Mesendoderm (in vitro differentiated cells): Measurements from ENCODE around the gene HORMAD2.
"Not testable (repeated sequence)": the region's sequence is repeated elsewhere in the genome, so short reads cannot be mapped to it uniquely, and the experiment has no call there.

Experiments
- DNase-seq: peaks from one replicate; pipeline ENCODE4 v3.0.0; 2013
- H2AK5ac ChIP-seq: 2 replicates; pipeline ENCODE4 v1.6.1; 2013; ENCODE audit warnings: low read length, inconsistent platforms
- H2BK120ac ChIP-seq: 2 replicates; pipeline ENCODE4 v1.6.1; 2013; ENCODE audit warnings: low read depth, mild to moderate bottlenecking, low read length, moderate library complexity, mixed read lengths
- H2BK15ac ChIP-seq: replicated peaks from 2 replicates; pipeline ENCODE4 v1.6.1; 2013; ENCODE audit warnings: low read depth, mild to moderate bottlenecking, moderate library complexity
- H2BK5ac ChIP-seq: 2 replicates; pipeline ENCODE4 v1.6.1; 2013; ENCODE audit warnings: low read length, inconsistent platforms
- H3K18ac ChIP-seq: 2 replicates; pipeline ENCODE4 v1.6.1; 2013; ENCODE audit warnings: mild to moderate bottlenecking, low read length, mixed read lengths
- H3K23ac ChIP-seq: one replicate; pipeline ENCODE4 v1.6.1; 2013; ENCODE audit warnings: low read length
- H3K27ac ChIP-seq: 2 replicates; pipeline ENCODE4 v1.5.1; 2013; ENCODE audit warnings: low read depth, mild to moderate bottlenecking, inconsistent platforms, low read length, moderate library complexity
- H3K27me3 ChIP-seq: 2 replicates; pipeline ENCODE4 v1.6.1; 2013; ENCODE audit warnings: low read length, control low read depth, mild to moderate bottlenecking, inconsistent platforms; ENCODE audit not compliant: insufficient read depth, poor library complexity
- H3K36me3 ChIP-seq: 2 replicates; pipeline ENCODE4 v1.6.1; 2013; ENCODE audit warnings: low read length, inconsistent platforms; ENCODE audit not compliant: control insufficient read depth, insufficient read depth
- H3K4ac ChIP-seq: one replicate; pipeline ENCODE4 v1.6.1; 2013; ENCODE audit warnings: low read depth, mild to moderate bottlenecking, low read length, moderate library complexity
- H3K4me1 ChIP-seq: 2 replicates; pipeline ENCODE4 v1.6.1; 2013; ENCODE audit warnings: low read depth, low read length, inconsistent platforms; ENCODE audit not compliant: control insufficient read depth
- H3K4me2 ChIP-seq: 2 replicates; pipeline ENCODE4 v1.6.1; 2013; ENCODE audit warnings: low read length
- H3K4me3 ChIP-seq: 2 replicates; pipeline ENCODE4 v1.5.1; 2013; ENCODE audit warnings: mild to moderate bottlenecking, low read length
- H3K56ac ChIP-seq: one replicate; pipeline ENCODE4 v1.6.1; 2013; ENCODE audit warnings: low read length
- H3K79me1 ChIP-seq: 2 replicates; pipeline ENCODE4 v1.6.1; 2013; ENCODE audit warnings: low read length, inconsistent platforms
- H3K79me2 ChIP-seq: 2 replicates; pipeline ENCODE4 v1.6.1; 2013; ENCODE audit warnings: mild to moderate bottlenecking, low read length; ENCODE audit not compliant: control insufficient read depth, insufficient read depth
- H3K9ac ChIP-seq: 2 replicates; pipeline ENCODE4 v1.6.1; 2013; ENCODE audit warnings: low read length, inconsistent platforms
- H4K5ac ChIP-seq: one replicate; pipeline ENCODE4 v1.6.1; 2013; ENCODE audit warnings: low read length
- H4K8ac ChIP-seq: one replicate; pipeline ENCODE4 v1.6.1; 2013; ENCODE audit warnings: low read depth, mild to moderate bottlenecking, control low read depth, low read length, moderate library complexity
- WGBS: extraction: QIAGEN DNeasy Blood & Tissue Kit; methylation state at CpG from one replicate; pipeline ENCODE4 v1.1.7; 2013; ENCODE audit warnings: low lambda C conversion rate, missing lambda C conversion rate; ENCODE audit not compliant: insufficient coverage; ENCODE audit errors: extremely low coverage; 5-methylcytosine and 5-hydroxymethylcytosine counted together

Gene HORMAD2

GRCh38 chr22:30059346-30060020 lies 20.8 kb upstream of the HORMAD2 start:
- not testable (repeated sequence) for H2AK5ac ChIP-seq, H4K8ac ChIP-seq, H3K27me3 ChIP-seq, H2BK15ac ChIP-seq, H3K56ac ChIP-seq, H3K27ac ChIP-seq, H3K4me3 ChIP-seq, H3K36me3 ChIP-seq, H3K4me2 ChIP-seq, H4K5ac ChIP-seq, DNase-seq, H3K79me2 ChIP-seq, H3K4ac ChIP-seq, H3K9ac ChIP-seq, H3K23ac ChIP-seq, H2BK5ac ChIP-seq, H3K18ac ChIP-seq, H3K79me1 ChIP-seq, H2BK120ac ChIP-seq, H3K4me1 ChIP-seq
- WGBS: no CpG with 5 or more reads among the region's 22 CpGs

GRCh38 chr22:30061094-30061493 lies 19.2 kb upstream of the HORMAD2 start:
- H3K36me3 ChIP-seq, H3K79me2 ChIP-seq, H2BK120ac ChIP-seq, H2BK15ac ChIP-seq, H3K27me3 ChIP-seq, H3K4me3 ChIP-seq, H3K23ac ChIP-seq, H3K56ac ChIP-seq, DNase-seq, H3K9ac ChIP-seq, H3K27ac ChIP-seq, H3K4ac ChIP-seq, H2AK5ac ChIP-seq, H2BK5ac ChIP-seq, H3K4me1 ChIP-seq, H4K8ac ChIP-seq, H3K18ac ChIP-seq, H3K4me2 ChIP-seq, H4K5ac ChIP-seq, H3K79me1 ChIP-seq: not testable (repeated sequence)
- no CpG with 5 or more reads among the region's 6 CpGs for WGBS

- Histone ChIP-seq H3K79me1 (no peaks in the 10 kb centered on the region), H3K56ac (no peak overlapping the region), H3K4me3 (no peak overlapping the region), H3K27me3 (no peaks in the 10 kb centered on the region), H2BK120ac (no peak overlapping the region), H2BK5ac (no peak overlapping the region), H3K4me1 (no peaks in the 10 kb centered on the region), H2BK15ac (no peak overlapping the region), H3K9ac (no peak overlapping the region), H3K27ac (no peak overlapping the region), H3K36me3 (no peaks in the 10 kb centered on the region), H4K5ac (no peak overlapping the region), H4K8ac (no peak overlapping the region), H3K4me2 (no peak overlapping the region), H3K79me2 (no peaks in the 10 kb centered on the region), H3K18ac (no peak overlapping the region), H3K4ac (no peak overlapping the region), H2AK5ac (no peak overlapping the region), H3K23ac (no peak overlapping the region)
- no peak for DNase-seq
- no CpG with 5 or more reads among the region's 3 CpGs for WGBS
These were observed 18.0 kb upstream of the HORMAD2 start for GRCh38 chr22:30062259-30062658.

- H3K4ac ChIP-seq: no peak overlapping the region
These were observed 17.3 kb upstream of the HORMAD2 start for GRCh38 chr22:30062950-30063349.

GRCh38 chr22:30064172-30064571 lies 16.1 kb upstream of the HORMAD2 start:
- DNase-seq: no peak
- H2BK15ac ChIP-seq: no peak overlapping the region
- no peak overlapping the region for H2BK5ac ChIP-seq
- no peak overlapping the region for H3K9ac ChIP-seq
- no peaks in the 10 kb centered on the region for H3K4me1 ChIP-seq
- H4K5ac ChIP-seq: no peak overlapping the region
- no peak overlapping the region for H3K4ac ChIP-seq
- no peak overlapping the region for H3K4me3 ChIP-seq
- H3K36me3 ChIP-seq: no peaks in the 10 kb centered on the region
- no peak overlapping the region for H2BK120ac ChIP-seq
- no peak overlapping the region for H3K56ac ChIP-seq
- no peak overlapping the region for H3K18ac ChIP-seq
- no peaks in the 10 kb centered on the region for H3K79me2 ChIP-seq
- no peak overlapping the region for H3K4me2 ChIP-seq
- H4K8ac ChIP-seq: no peak overlapping the region
- H3K79me1 ChIP-seq: no peaks in the 10 kb centered on the region
- H3K23ac ChIP-seq: no peak overlapping the region
- no peak overlapping the region for H3K27ac ChIP-seq
- no peak overlapping the region for H2AK5ac ChIP-seq
- no peaks in the 10 kb centered on the region for H3K27me3 ChIP-seq

More at GRCh38 chr22:30062950-30063349, 17.3 kb upstream of the HORMAD2 start:
- no peaks in the 10 kb centered on the region for H3K4me1 ChIP-seq
- H2BK5ac ChIP-seq: no peak overlapping the region
- no peak overlapping the region for H2BK15ac ChIP-seq
- no peak overlapping the region for H3K4me3 ChIP-seq
- no peaks in the 10 kb centered on the region for H3K79me2 ChIP-seq
- no peaks in the 10 kb centered on the region for H3K79me1 ChIP-seq
- no peak overlapping the region for H3K23ac ChIP-seq
- H3K4me2 ChIP-seq: no peak overlapping the region
- H3K56ac ChIP-seq: no peak overlapping the region
- no peak overlapping the region for H3K9ac ChIP-seq
- no peak overlapping the region for H3K18ac ChIP-seq
- no peaks in the 10 kb centered on the region for H3K27me3 ChIP-seq
- H3K36me3 ChIP-seq: no peaks in the 10 kb centered on the region
- no peak overlapping the region for H4K5ac ChIP-seq
- H2BK120ac ChIP-seq: no peak overlapping the region
- H3K27ac ChIP-seq: no peak overlapping the region
- no peak for DNase-seq
- WGBS: no CpG with 5 or more reads among the region's 1 CpG
- no peak overlapping the region for H2AK5ac ChIP-seq
- H4K8ac ChIP-seq: no peak overlapping the region

- H3K79me1 ChIP-seq: no peaks in the 10 kb centered on the region
- no CpG with 5 or more reads among the region's 2 CpGs for WGBS
- no peaks in the 10 kb centered on the region for H3K4me1 ChIP-seq
- no peak overlapping the region for H2BK5ac ChIP-seq
- no peak overlapping the region for H3K23ac ChIP-seq
- H3K9ac ChIP-seq: no peak overlapping the region
- H3K27ac ChIP-seq: no peak overlapping the region
- H3K56ac ChIP-seq: no peak overlapping the region
- H3K18ac ChIP-seq: no peak overlapping the region
- no peak overlapping the region for H3K4me3 ChIP-seq
- H3K79me2 ChIP-seq: no peaks in the 10 kb centered on the region
- H3K4ac ChIP-seq: no peak overlapping the region
- H2BK15ac ChIP-seq: no peak overlapping the region
- H2AK5ac ChIP-seq: no peak overlapping the region
- H2BK120ac ChIP-seq: no peak overlapping the region
- H3K4me2 ChIP-seq: no peak overlapping the region
- no peaks in the 10 kb centered on the region for H3K36me3 ChIP-seq
- H3K27me3 ChIP-seq: no peaks in the 10 kb centered on the region
- no peak for DNase-seq
- H4K5ac ChIP-seq: no peak overlapping the region
- no peak overlapping the region for H4K8ac ChIP-seq
These were observed 6.5 kb upstream of the HORMAD2 start for GRCh38 chr22:30073743-30074142.
